HepG2 (cell line): ENCODE measurements around the gene ZNF326. TPM values are rescaled to one million over a fixed set of nuclear protein-coding genes. Genes with fewer than 3 reads are reported as not detected.
A peak's percentile ranks its signal among the peaks of the same experiment; 100 is the strongest.

Source experiments
- ATAC-seq: fragments of 200-7000 bp; cut with Tn5 transposase; 3 replicates; pipeline ENCODE4 v1.9.1; 2020; ENCODE audit warnings: mild to moderate bottlenecking, moderate library complexity
- BruUV-seq: library from RNA; stranded (reverse); fragments of 400-500 nt; replicated peaks from 2 replicates; lab custom pipeline; 2021; lab: Mats Ljungman, UMichigan
- CTCF ChIA-PET: fragments of 300-600 bp; formaldehyde crosslinking; extraction: SDS; loops from one replicate; lab custom pipeline; 2021; ENCODE audit warnings: low total read pairs, inconsistent platforms, low intra/inter-chr PET ratio; lab: Yijun Ruan, JAX
- POLR2A ChIA-PET: fragments of 350-600 bp; sonication (Branson Sonifier 250); formaldehyde crosslinking; loops from one replicate; lab custom pipeline; 2020; ENCODE audit warnings: antibody characterized with exemption, inconsistent platforms; lab: Yijun Ruan, JAX
- DNase-seq: peaks from one replicate; pipeline ENCODE4 v3.0.0-alpha.2; 2015; ENCODE audit warnings: low spot score
- FAIRE-seq: peaks from 3 replicates; lab custom pipeline; 2011; peaks lifted over from hg19 to GRCh38; lab: Jason Lieb, UNC
- H2AFZ ChIP-seq: one replicate; pipeline ENCODE4 v1.6.1; 2011; ENCODE audit warnings: low read length, inconsistent platforms
- H3K27ac ChIP-seq: fragments of 300-600 bp; 3 replicates; pipeline ENCODE4 v1.8.0; 2011; ENCODE audit warnings: mixed run types, mild to moderate bottlenecking, mixed read lengths, low read length, inconsistent platforms; ENCODE audit not compliant: insufficient read depth; ENCODE audit errors: extremely low read length
- H3K27me3 ChIP-seq, 2 experiments: fragments of 200-600 bp in 1 of 2; 2 replicates in 1 of 2; 3 replicates in 1 of 2; pipeline versions ENCODE4 v1.6.0 to v1.8.0; 2011; ENCODE audit warnings: low read length in 2 of 2, mild to moderate bottlenecking in 2 of 2, moderate library complexity in 2 of 2, inconsistent platforms in 1 of 2; ENCODE audit not compliant: insufficient read depth in 2 of 2, control insufficient read depth in 1 of 2
- H3K36me3 ChIP-seq, 2 experiments: fragments of 200-600 bp in 1 of 2; replicated peaks in 1 of 2; 2 replicates in 1 of 2; 3 replicates in 1 of 2; pipeline versions ENCODE4 v1.5.1 to v1.8.0; 2011; ENCODE audit warnings: low read length in 2 of 2, inconsistent platforms in 1 of 2; ENCODE audit not compliant: insufficient read depth in 2 of 2, control insufficient read depth in 1 of 2
- H3K4me1 ChIP-seq: 2 replicates; pipeline ENCODE4 v1.5.1; 2012; ENCODE audit warnings: low read length, inconsistent platforms; ENCODE audit not compliant: insufficient read depth
- H3K4me2 ChIP-seq: 2 replicates; pipeline ENCODE4 v1.6.0; 2011; ENCODE audit warnings: low read depth, low read length, inconsistent platforms
- H3K4me3 ChIP-seq, 3 experiments: fragments of 200-600 bp in 1 of 3; sonication (generic), shearing (Covaris generic) in 1 of 3; replicated peaks in 1 of 3; 2 replicates each; pipeline ENCODE4 v1.5.1; 2011 to 2016; ENCODE audit warnings: low read length in 3 of 3, inconsistent platforms in 2 of 3, low read depth in 2 of 3, mild to moderate bottlenecking in 2 of 3, control low read depth in 1 of 3, mixed read lengths in 1 of 3; ENCODE audit not compliant: insufficient read depth in 1 of 3
- H3K79me2 ChIP-seq: one replicate; pipeline ENCODE4 v1.6.1; 2011; ENCODE audit warnings: low read length, inconsistent platforms; ENCODE audit not compliant: insufficient read depth
- H3K9ac ChIP-seq: 2 replicates; pipeline ENCODE4 v1.6.0; 2011; ENCODE audit warnings: mild to moderate bottlenecking, low read depth, low read length, inconsistent platforms; ENCODE audit not compliant: insufficient read depth
- H3K9me3 ChIP-seq: 2 replicates; pipeline ENCODE4 v1.5.1; 2012; ENCODE audit warnings: mild to moderate bottlenecking, low read length
- H4K20me1 ChIP-seq: 2 replicates; pipeline ENCODE4 v1.6.0; 2011; ENCODE audit warnings: inconsistent platforms, mild to moderate bottlenecking, low read length, moderate library complexity; ENCODE audit not compliant: insufficient read depth
- ARNT ChIP-seq: fragments of 450-650 bp; IDR thresholded peaks from 2 replicates; pipeline ENCODE4 v1.6.1; 2017
- ATF7-NPFF ChIP-seq: sonication (generic); formaldehyde crosslinking; IDR thresholded peaks from 2 replicates; pipeline ENCODE4 v1.8.1; 2023; ENCODE audit warnings: mild to moderate bottlenecking, low read depth, missing genetic modification reagents, moderate library complexity
- BHLHE40 ChIP-seq: IDR thresholded peaks from 2 replicates; pipeline ENCODE4 v1.6.1; 2011; ENCODE audit warnings: low read length, improper control_type of control experiment
- BRCA1 ChIP-seq: sonication (generic); formaldehyde crosslinking; IDR thresholded peaks from 2 replicates; pipeline ENCODE4 v1.4.0; 2020; ENCODE audit warnings: missing genetic modification reagents
- CCAR2 ChIP-seq: fragments of 200-400 bp; formaldehyde crosslinking; optimal IDR thresholded peaks from 2 replicates; pipeline ENCODE3; 2018; ENCODE audit warnings: low read depth, mild to moderate bottlenecking, low read length, moderate library complexity
- DMTF1 ChIP-seq: sonication (generic); formaldehyde crosslinking; IDR thresholded peaks from 2 replicates; pipeline ENCODE4 v1.4.0; 2020; ENCODE audit warnings: mild to moderate bottlenecking, missing genetic modification reagents
- ELK4 ChIP-seq: sonication (generic); formaldehyde crosslinking; IDR thresholded peaks from 2 replicates; pipeline ENCODE4 v1.9.0; 2021; ENCODE audit warnings: missing genetic modification reagents, borderline replicate concordance
- FOXK1 ChIP-seq: sonication (generic); formaldehyde crosslinking; IDR thresholded peaks from 2 replicates; pipeline ENCODE4 v1.4.0; 2020; ENCODE audit warnings: low read depth, missing genetic modification reagents, borderline replicate concordance
- GTF3A ChIP-seq: sonication (generic); formaldehyde crosslinking; conservative IDR thresholded peaks from 2 replicates; pipeline ENCODE4 v1.4.0; 2020; ENCODE audit warnings: mild to moderate bottlenecking, missing genetic modification reagents
- MED1 ChIP-seq: sonication (generic); formaldehyde crosslinking; IDR thresholded peaks from 2 replicates; pipeline ENCODE4 v1.4.0; 2020; ENCODE audit warnings: missing genetic modification reagents
- NBN ChIP-seq: fragments of 450-650 bp; conservative IDR thresholded peaks from 2 replicates; pipeline ENCODE4 v1.6.1; 2017
- RXRB ChIP-seq: IDR thresholded peaks from 2 replicates; pipeline ENCODE4 v1.6.1; 2016; ENCODE audit warnings: borderline replicate concordance, missing genetic modification reagents, missing compliant biosample characterization
- ZNF18 ChIP-seq: sonication (generic); formaldehyde crosslinking; IDR thresholded peaks from 2 replicates; pipeline ENCODE4 v1.8.0; 2022; ENCODE audit warnings: mild to moderate bottlenecking, missing genetic modification reagents; ENCODE audit not compliant: insufficient replicate concordance
- ZNF275 ChIP-seq: sonication (generic); formaldehyde crosslinking; IDR thresholded peaks from 2 replicates; pipeline ENCODE4 v1.8.0; 2022; ENCODE audit warnings: missing genetic modification reagents, mild to moderate bottlenecking, inconsistent platforms, borderline replicate concordance
- ZNF552 ChIP-seq: sonication (generic); formaldehyde crosslinking; IDR thresholded peaks from 2 replicates; pipeline ENCODE4 v1.9.0; 2022; ENCODE audit warnings: missing genetic modification reagents, mild to moderate bottlenecking, borderline replicate concordance
- ZNF569 ChIP-seq: sonication (generic); formaldehyde crosslinking; IDR thresholded peaks from 2 replicates; pipeline ENCODE4 v1.5.0; 2020; ENCODE audit warnings: mild to moderate bottlenecking, missing genetic modification reagents, moderate library complexity, borderline replicate concordance
- ZNF713 ChIP-seq: sonication (generic); formaldehyde crosslinking; IDR thresholded peaks from 2 replicates; pipeline ENCODE4 v1.4.0; 2020; ENCODE audit warnings: mild to moderate bottlenecking, missing genetic modification reagents
- WGBS: methylation state at CpG from one replicate; pipeline ENCODE4 v1.1.6; 2017; ENCODE audit warnings: low lambda C conversion rate; 5-methylcytosine and 5-hydroxymethylcytosine counted together
- in situ Hi-C: cut with HindIII; loops from 2 replicates; pipeline ENCODE4 v1.10.0; 2017; ENCODE audit warnings: low pct_unique_long_range_greater_than_20kb; ENCODE audit not compliant: extremely low pct_ligation_motif_present
- intact Hi-C: fragments of 100-400 bp; cut with micrococcal nuclease; formaldehyde crosslinking; loops from one replicate; pipeline ENCODE4 v1.10.0; 2022; ENCODE audit not compliant: unreplicated experiment
- polyA plus RNA-seq, 8 experiments: library from polyadenylated mRNA; depleted of rRNA in 3 of 8; stranded (reverse) in 7 of 8; unstranded in 1 of 8; fragments of >200 nt; fragmentation: Illumina TruSeq in 4 of 8; extraction: Trizol in 4 of 8; gene quantifications; 2 replicates each; pipeline versions ENCODE4 v1.2.1 to v1.2.3, GENCODE V29; 2011 to 2016; ENCODE audit warnings: low read depth in 4 of 8, missing spikeins in 1 of 8, mixed read lengths in 1 of 8; ENCODE audit not compliant: insufficient read depth in 1 of 8
- total RNA-seq, 5 experiments: library from RNA; depleted of rRNA; stranded (reverse); fragments of >200 nt; fragmentation: Illumina TruSeq; extraction: Trizol; gene quantifications; 2 replicates each; pipeline ENCODE4 v1.2.3, GENCODE V29; 2016; ENCODE audit warnings: low read depth in 1 of 5

Gene ZNF326
- total and polyA plus RNA-seq, 2 of the 13 experiments (the other 11 are each of a cell fraction or from before 2014, with no cell fraction given) = 6.3 to 16.4 TPM

GRCh38 chr1:89971600-89971999 is 23.3 kb upstream of the ZNF326 start:
- ATAC-seq = no peak
- Histone ChIP-seq H3K36me3 (no peaks in the 10 kb centered on the region), H3K79me2 (no peaks in the 10 kb centered on the region), H3K9me3 (no peaks in the 10 kb centered on the region), H3K4me2 (no peak overlapping the region), H2AFZ (peak overlapping the region; percentile 4), H4K20me1 (no peaks in the 10 kb centered on the region), H3K27me3 (no peaks in the 10 kb centered on the region; a peak in 1 of 5 replicates), H3K27ac (no peak overlapping the region), H3K4me1 (peaks cover 11% of the 10 kb centered on the region), H3K4me3 (no peak overlapping the region), H3K9ac (no peak overlapping the region)
- no TSS peak for BruUV-seq
- ChIA-PET CTCF (no interaction called here), POLR2A (no interaction called here)
- in situ Hi-C loops = no loop called here
- intact Hi-C loops = no loop called here
- DNase-seq = no peak
- WGBS = 18% methylated on average over 1 of the region's 1 CpG
- no peak for TF ChIP-seq GTF3A
- TF ChIP-seq BHLHE40 = no peak
- TF ChIP-seq ZNF552 = no peak
- no peak for TF ChIP-seq BRCA1 (CRISPR knock-in tag)
- no peak for TF ChIP-seq NBN
- TF ChIP-seq RXRB (CRISPR knock-in tag) = no peak
- TF ChIP-seq MED1 (CRISPR knock-in tag) = no peak
- TF ChIP-seq ZNF713 = no peak
- no peak for TF ChIP-seq ZNF569
- no peak for TF ChIP-seq DMTF1 (CRISPR knock-in tag)
- no peak for TF ChIP-seq ARNT
- TF ChIP-seq CCAR2 = no peak
- no peak for TF ChIP-seq ZNF275
- TF ChIP-seq FOXK1 = no peak
- no peak for TF ChIP-seq ZNF18
- TF ChIP-seq ELK4 (CRISPR knock-in tag) = no peak
- TF ChIP-seq ATF7-NPFF (CRISPR knock-in tag) = no peak
- no peak for FAIRE-seq
